ENCODE results near the gene NPC1L1. TPM values are rescaled to one million over a fixed set of nuclear protein-coding genes. Genes with fewer than 3 reads are reported as not detected.
A peak's percentile ranks its signal among the peaks of the same experiment; 100 is the strongest.

NPC1L1 gene
- total RNA-seq, 1 experiment from 2014 or later = 0.15 TPM

- TF ChIP-seq STAT6 (CRISPR knock-in tag; conservative IDR thresholded peaks at IDR 0.05; ENCODE audit: low read depth) = no peak
- TF ChIP-seq ZSCAN18 (CRISPR knock-in tag; IDR thresholded peaks at IDR 0.05) = no peak
- TF ChIP-seq ZNF263 (CRISPR knock-in tag; IDR thresholded peaks at IDR 0.05; ENCODE audit: low read depth) = no peak
- TF ChIP-seq AR (CRISPR knock-in tag; IDR thresholded peaks at IDR 0.05) = no peak
- TF ChIP-seq HMGXB4 (CRISPR knock-in tag; IDR thresholded peaks at IDR 0.05) = peak; percentile 92
- TF ChIP-seq NFYB (CRISPR knock-in tag; conservative IDR thresholded peaks at IDR 0.05; ENCODE audit: low read depth) = no peak
- no peak for TF ChIP-seq PRDM15 (CRISPR knock-in tag; IDR thresholded peaks at IDR 0.05)
- peak; percentile 89 for TF ChIP-seq MAX (CRISPR knock-in tag; IDR thresholded peaks at IDR 0.05)
- TF ChIP-seq GABPB1 (CRISPR knock-in tag; IDR thresholded peaks at IDR 0.05) = peak; percentile 93
- no peak; the same call in 1 of the 2 replicates for TF ChIP-seq SP1 (CRISPR knock-in tag; conservative IDR thresholded peaks at IDR 0.05)
- TF ChIP-seq ATF1 (CRISPR knock-in tag; IDR thresholded peaks at IDR 0.05) = peak; percentile 67; the same call in 1 of the 2 replicates
- no peak for TF ChIP-seq GTF2I (CRISPR knock-in tag; conservative IDR thresholded peaks at IDR 0.05)
- no peak for TF ChIP-seq ZNF396 (CRISPR knock-in tag; IDR thresholded peaks at IDR 0.05; ENCODE audit: borderline replicate concordance)
- peak; percentile 89; the same call in 1 of the 2 replicates for TF ChIP-seq ARID4B (CRISPR knock-in tag; IDR thresholded peaks at IDR 0.05; ENCODE audit: borderline replicate concordance)
- no peak for TF ChIP-seq ATF3 (CRISPR knock-in tag; conservative IDR thresholded peaks at IDR 0.05)
- TF ChIP-seq ESRRA (CRISPR knock-in tag; IDR thresholded peaks at IDR 0.05; ENCODE audit: borderline replicate concordance) = peak; percentile 73; the same call in 1 of the 2 replicates
- no peak for TF ChIP-seq ERG (CRISPR knock-in tag; IDR thresholded peaks at IDR 0.05)
- 0 out of 2 replicates have a peak, but pooled peaks have one; percentile 64 for TF ChIP-seq CREB1 (CRISPR knock-in tag; IDR thresholded peaks at IDR 0.05)
These were observed 50.6 kb downstream of the NPC1L1 start, which contains the start of gene NUDCD3 (continued) for GRCh38 chr7:44490351-44491200.
